Cardiac muscle cell (in vitro differentiated cells and primary cell): ENCODE results near the gene SLC35F3. TPM values are rescaled to one million over a fixed set of nuclear protein-coding genes. Genes with fewer than 3 reads are reported as not detected.
"Not testable (repeated sequence)": the region's sequence is repeated elsewhere in the genome, so short reads cannot be mapped to it uniquely, and the experiment has no call there.

Source experiments
- DNase-seq, 2 donors: peaks; one replicate each; pipeline versions ENCODE4 v3.0.0 to v3.0.0-alpha.2; 2010 to 2017; ENCODE audit warnings: low read depth in 1 of 2, low spot score in 1 of 2
- H3K27ac ChIP-seq: fragments of 200-600 bp; sonication (generic); 2 replicates; pipeline ENCODE4 v1.5.1; 2016
- H3K27me3 ChIP-seq: fragments of 200-600 bp; sonication (generic); 2 replicates; pipeline ENCODE4 v1.6.0; 2016; ENCODE audit warnings: control low read depth
- H3K36me3 ChIP-seq: fragments of 200-600 bp; sonication (generic); 2 replicates; pipeline ENCODE4 v1.5.1; 2016; ENCODE audit warnings: control low read depth
- H3K4me1 ChIP-seq: fragments of 200-600 bp; sonication (generic); 2 replicates; pipeline ENCODE4 v1.8.1; 2017; ENCODE audit warnings: low read depth, mild to moderate bottlenecking, mixed run types
- H3K4me3 ChIP-seq: fragments of 200-600 bp; sonication (generic); 2 replicates; pipeline ENCODE4 v1.5.1; 2016; ENCODE audit warnings: mild to moderate bottlenecking
- H3K9me3 ChIP-seq: fragments of 200-600 bp; sonication (generic); 2 replicates; pipeline ENCODE4 v1.5.1; 2017; ENCODE audit warnings: low read depth, mild to moderate bottlenecking, control low read depth
- polyA plus RNA-seq: library from polyadenylated mRNA; unstranded; fragments of >200 nt; fragmentation: Nextera tagmentation; extraction: Ambion mirVana; gene quantifications from 2 replicates; pipeline ENCODE4 v1.2.1, GENCODE V29; 2016
- total RNA-seq: library from RNA; depleted of rRNA; stranded (reverse); fragments of >200 nt; gene quantifications from 2 replicates; pipeline ENCODE4 v1.2.3, GENCODE V29; 2016
- TF ChIP-seq, protein P1 (sequence below): IDR thresholded peaks from 2 replicates; pipeline ENCODE4 v1.5.1; 2012; ENCODE audit warnings: low read depth, mild to moderate bottlenecking, low read length

SLC35F3 gene
- total and polyA plus RNA-seq, 2 experiments from 2014 or later = 0.98 to 2.0 TPM

DNA sequence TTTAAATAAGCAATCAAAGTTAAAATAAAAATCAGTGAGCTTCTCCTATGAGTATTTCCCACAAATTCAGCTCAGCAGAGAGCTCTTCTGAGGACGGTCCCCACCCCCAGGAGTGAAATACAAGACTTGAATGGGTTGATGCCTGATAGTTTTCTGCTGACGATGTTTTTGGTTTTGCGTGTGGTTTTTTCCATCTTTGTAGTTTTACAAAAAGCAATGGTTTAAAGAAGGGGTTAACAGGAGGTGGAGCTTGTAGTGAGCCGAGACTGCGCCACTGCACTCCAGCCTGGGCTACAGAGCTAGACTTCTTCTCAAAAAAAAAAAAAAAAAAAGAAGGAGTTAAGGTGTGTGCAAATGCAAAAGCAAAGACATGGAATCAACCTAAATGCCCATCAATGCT, 297.1 kb downstream of the SLC35F3 start:
- H3K36me3 ChIP-seq = no peaks in the 10 kb centered on the region
- H3K4me3 ChIP-seq = no peak overlapping the region
- H3K9me3 ChIP-seq = no peaks in the 10 kb centered on the region
- DNase-seq = no peak
- H3K27me3 ChIP-seq = no peaks in the 10 kb centered on the region
- TF ChIP-seq, protein P1, sequence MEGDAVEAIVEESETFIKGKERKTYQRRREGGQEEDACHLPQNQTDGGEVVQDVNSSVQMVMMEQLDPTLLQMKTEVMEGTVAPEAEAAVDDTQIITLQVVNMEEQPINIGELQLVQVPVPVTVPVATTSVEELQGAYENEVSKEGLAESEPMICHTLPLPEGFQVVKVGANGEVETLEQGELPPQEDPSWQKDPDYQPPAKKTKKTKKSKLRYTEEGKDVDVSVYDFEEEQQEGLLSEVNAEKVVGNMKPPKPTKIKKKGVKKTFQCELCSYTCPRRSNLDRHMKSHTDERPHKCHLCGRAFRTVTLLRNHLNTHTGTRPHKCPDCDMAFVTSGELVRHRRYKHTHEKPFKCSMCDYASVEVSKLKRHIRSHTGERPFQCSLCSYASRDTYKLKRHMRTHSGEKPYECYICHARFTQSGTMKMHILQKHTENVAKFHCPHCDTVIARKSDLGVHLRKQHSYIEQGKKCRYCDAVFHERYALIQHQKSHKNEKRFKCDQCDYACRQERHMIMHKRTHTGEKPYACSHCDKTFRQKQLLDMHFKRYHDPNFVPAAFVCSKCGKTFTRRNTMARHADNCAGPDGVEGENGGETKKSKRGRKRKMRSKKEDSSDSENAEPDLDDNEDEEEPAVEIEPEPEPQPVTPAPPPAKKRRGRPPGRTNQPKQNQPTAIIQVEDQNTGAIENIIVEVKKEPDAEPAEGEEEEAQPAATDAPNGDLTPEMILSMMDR = no peak
- H3K4me1 ChIP-seq = no peaks in the 10 kb centered on the region
- no peak overlapping the region for H3K27ac ChIP-seq

DNA sequence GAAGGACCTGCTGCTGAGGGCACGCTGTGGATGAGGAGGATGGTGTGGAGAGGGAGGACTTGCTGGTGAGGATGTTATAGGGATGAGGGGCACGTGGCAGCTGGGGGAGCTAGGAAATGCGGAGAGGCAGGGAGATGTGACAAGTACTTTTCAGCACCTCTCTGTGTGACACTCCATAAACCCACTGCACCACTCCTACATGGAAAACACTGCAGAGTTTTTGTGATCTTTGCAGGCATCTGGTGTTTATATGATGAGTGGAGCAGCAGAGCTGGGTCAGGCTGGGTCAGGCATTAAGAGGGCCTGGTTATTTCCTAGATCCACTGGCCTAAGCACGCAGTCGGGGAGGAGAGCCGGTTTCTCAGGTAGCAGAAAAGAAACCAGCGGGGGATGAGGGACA, 301.5 kb downstream of the SLC35F3 start:
- H3K27me3 ChIP-seq = no peaks in the 10 kb centered on the region
- no peaks in the 10 kb centered on the region for H3K36me3 ChIP-seq
- no peaks in the 10 kb centered on the region for H3K4me1 ChIP-seq
- no peak for DNase-seq
- H3K27ac ChIP-seq = no peak overlapping the region
- TF ChIP-seq, protein P1 = no peak
- H3K4me3 ChIP-seq = no peak overlapping the region
- no peaks in the 10 kb centered on the region for H3K9me3 ChIP-seq

DNA sequence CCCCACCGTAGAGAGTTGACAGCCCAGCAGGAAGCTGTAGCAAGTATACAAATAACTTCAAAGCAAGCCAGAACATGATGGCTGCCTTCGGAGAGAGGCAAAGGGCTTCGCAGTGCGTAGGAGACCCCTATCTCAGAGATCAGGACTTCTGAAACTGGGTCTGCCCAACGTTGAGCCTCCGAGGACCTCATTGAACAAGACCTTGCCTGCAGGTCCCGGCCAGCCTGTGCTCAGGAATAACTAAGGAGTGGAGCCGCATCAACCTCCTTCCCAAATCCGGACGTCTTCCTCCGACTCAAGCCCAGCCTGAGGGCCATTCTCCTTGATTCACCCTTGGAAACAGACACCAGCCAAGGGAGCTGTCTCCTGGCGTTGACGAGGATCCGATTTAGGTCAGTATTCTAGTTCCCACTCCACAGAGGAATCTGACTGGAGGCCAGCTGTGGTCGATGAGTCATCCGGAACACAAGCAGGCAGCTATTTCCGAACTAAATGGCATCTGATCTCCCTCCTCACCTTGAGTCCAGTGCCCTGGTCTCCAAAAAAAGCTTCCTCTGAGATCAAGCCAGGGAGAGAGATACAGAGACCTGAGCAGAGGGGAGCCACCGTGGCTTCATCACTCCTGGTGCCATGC, 302.3 kb downstream of the SLC35F3 start:
- H3K27me3 ChIP-seq = no peaks in the 10 kb centered on the region
- no peak overlapping the region for H3K4me3 ChIP-seq
- H3K4me1 ChIP-seq = no peaks in the 10 kb centered on the region
- H3K9me3 ChIP-seq = no peaks in the 10 kb centered on the region
- no peaks in the 10 kb centered on the region for H3K36me3 ChIP-seq
- H3K27ac ChIP-seq = no peak overlapping the region
- peak in 1 of 2 donors; percentile 74 for DNase-seq
- TF ChIP-seq, protein P1 = no peak

DNA sequence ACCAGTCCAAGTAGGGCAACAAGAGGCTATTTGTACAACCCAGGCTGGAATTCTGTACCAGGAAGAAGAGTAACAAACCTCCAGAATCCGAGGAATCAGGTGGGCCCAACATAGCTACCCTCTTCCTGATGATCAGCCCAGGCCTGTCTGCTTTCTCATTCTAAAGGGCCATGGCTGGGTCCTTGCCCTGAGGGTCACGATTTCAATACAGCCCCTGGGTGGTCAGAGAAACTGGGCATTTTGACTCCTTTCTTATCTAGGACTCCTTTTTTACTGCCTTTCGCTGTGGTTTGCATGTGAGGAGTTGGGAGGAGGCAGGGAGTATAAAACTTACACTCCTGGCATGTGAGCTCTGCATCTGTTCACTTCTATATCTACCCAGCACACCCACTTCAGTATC, 303.9 kb downstream of the SLC35F3 start:
- Histone ChIP-seq H3K27me3 (peaks cover 2% of the 10 kb centered on the region), H3K9me3 (no peaks in the 10 kb centered on the region), H3K27ac (no peak overlapping the region), H3K36me3 (no peaks in the 10 kb centered on the region), H3K4me1 (no peaks in the 10 kb centered on the region), H3K4me3 (no peak overlapping the region)
- TF ChIP-seq, protein P1 = no peak
- DNase-seq = no peak

DNA sequence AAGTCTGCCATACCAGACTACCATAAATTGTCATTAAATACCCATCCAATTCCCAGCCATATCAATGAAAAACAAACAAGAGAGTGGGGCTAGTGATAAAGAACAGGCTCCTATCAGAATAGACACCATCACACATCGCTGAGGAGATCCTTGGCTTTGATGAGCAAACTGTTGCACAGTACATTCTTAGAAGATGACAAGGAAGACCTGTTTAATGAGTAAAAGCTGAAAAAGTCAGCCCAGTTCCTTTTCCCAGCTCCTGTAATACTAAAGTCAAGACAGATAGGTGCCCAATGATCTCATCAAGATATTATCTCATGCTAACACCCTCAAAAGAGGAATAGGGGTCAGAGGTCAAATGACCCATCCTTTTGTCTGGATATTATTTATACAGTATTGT, 304.3 kb downstream of the SLC35F3 start:
- H3K27ac ChIP-seq = no peak overlapping the region
- H3K9me3 ChIP-seq = no peaks in the 10 kb centered on the region
- H3K27me3 ChIP-seq = peaks cover 6% of the 10 kb centered on the region
- H3K36me3 ChIP-seq = no peaks in the 10 kb centered on the region
- DNase-seq = no peak
- TF ChIP-seq, protein P1 = no peak
- no peak overlapping the region for H3K4me3 ChIP-seq
- no peaks in the 10 kb centered on the region for H3K4me1 ChIP-seq

DNA sequence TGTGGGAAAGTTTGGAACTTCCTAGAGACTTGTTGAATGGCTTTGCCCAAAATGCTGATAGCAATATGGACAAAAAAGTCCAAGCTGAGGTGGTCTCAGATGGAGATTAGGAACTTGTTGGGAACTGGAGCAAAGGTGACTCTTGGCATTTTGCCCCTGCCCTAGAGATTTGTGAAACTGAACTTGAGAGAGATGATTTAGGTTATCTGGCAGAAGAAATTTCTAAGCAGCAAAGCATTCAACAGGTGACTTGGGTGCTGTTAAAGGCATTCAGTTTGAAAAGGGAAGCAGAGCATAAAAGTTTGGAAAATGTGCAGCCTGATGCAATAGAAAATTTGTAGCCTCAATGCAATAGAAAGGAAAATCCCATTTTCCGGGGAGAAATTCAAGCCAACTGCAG, 306.0 kb downstream of the SLC35F3 start:
- not testable (repeated sequence) for H3K36me3 ChIP-seq, H3K27ac ChIP-seq, H3K4me3 ChIP-seq, H3K9me3 ChIP-seq, H3K4me1 ChIP-seq, DNase-seq
- peaks cover 22% of the 10 kb centered on the region for H3K27me3 ChIP-seq

DNA sequence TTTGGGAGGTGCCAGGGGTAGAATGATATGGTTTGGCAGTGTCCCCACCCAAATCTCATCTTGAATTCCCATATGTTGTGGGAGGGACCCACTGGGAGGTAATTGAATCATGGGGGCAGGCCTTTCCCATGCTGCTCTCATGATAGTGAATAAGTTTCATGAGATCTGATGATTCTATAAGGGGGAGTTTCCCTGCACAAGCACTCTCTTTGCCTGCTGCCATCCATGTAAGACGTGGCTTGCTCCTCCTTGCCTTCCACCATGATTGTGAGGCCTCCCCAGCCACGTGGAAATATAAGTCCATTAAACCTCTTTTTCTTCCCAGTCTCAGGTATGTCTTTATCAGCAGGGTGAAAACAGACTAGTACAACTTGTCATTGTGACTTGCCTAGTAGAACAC, 307.4 kb downstream of the SLC35F3 start:
- H3K27me3 ChIP-seq = peaks cover 36% of the 10 kb centered on the region
- not testable (repeated sequence) for H3K4me1 ChIP-seq, DNase-seq, H3K4me3 ChIP-seq, H3K36me3 ChIP-seq, H3K27ac ChIP-seq, H3K9me3 ChIP-seq
